ENCODE results near the gene FFAR2.

GRCh38 chr19:35398570-35398969 is 49.5 kb upstream of the FFAR2 start:
- TF ChIP-seq CTCF (IDR thresholded peaks at IDR 0.05 in 2 of 3, conservative IDR thresholded peaks at IDR 0.05 in 1 of 3; ENCODE audit: borderline replicate concordance in 1 of 3, insufficient read depth in 1 of 3, low read depth in 2 of 3, low read length in 2 of 3) (no peak), EZH2phosphoT487 (IDR thresholded peaks at IDR 0.05; ENCODE audit: borderline replicate concordance) (no peak), RAD21 (IDR thresholded peaks at IDR 0.05; ENCODE audit: low read depth) (no peak), REST (IDR thresholded peaks at IDR 0.05; ENCODE audit: low read depth) (no peak), ATF3 (IDR thresholded peaks at IDR 0.05) (no peak), ZBTB33 (IDR thresholded peaks at IDR 0.05; ENCODE audit: extremely low read depth, insufficient replicate concordance, low read length) (no peak), TCF7L2 (IDR thresholded peaks at IDR 0.05; ENCODE audit: borderline replicate concordance, extremely low read depth, insufficient read depth, insufficient read length) (no peak), SP1 (IDR thresholded peaks at IDR 0.05; ENCODE audit: low read depth) (no peak), POLR2A (IDR thresholded peaks at IDR 0.05; ENCODE audit: borderline replicate concordance, extremely low read depth, insufficient read depth, insufficient read length) (no peak), CEBPB (IDR thresholded peaks at IDR 0.05; ENCODE audit: low read depth) (no peak), POLR2AphosphoS5 (IDR thresholded peaks at IDR 0.05; ENCODE audit: low read depth, low read length) (no peak), YY1 (IDR thresholded peaks at IDR 0.05; ENCODE audit: extremely low read depth, insufficient replicate concordance, low read depth, low read length) (no peak)
